DND-41 (cell line): Measurements from ENCODE around the gene ALG11.

Experiments used
- CTCF ChIP-seq: IDR thresholded peaks from 2 replicates; pipeline ENCODE4 v1.5.1; 2012; ENCODE audit warnings: borderline replicate concordance, low read length, moderate library complexity, mild to moderate bottlenecking; ENCODE audit not compliant: poor library complexity, severe bottlenecking; ENCODE audit errors: extremely low read depth
- EZH2 ChIP-seq: IDR thresholded peaks from 3 replicates; pipeline ENCODE4 v1.6.1; 2012; ENCODE audit warnings: borderline replicate concordance, low read depth, mild to moderate bottlenecking, moderate library complexity, low read length, inconsistent platforms; ENCODE audit not compliant: severe bottlenecking

- TF ChIP-seq CTCF (no peak), EZH2 (no peak)
Observed at GRCh38 chr13:52033039-52033438, 20.8 kb downstream of the ALG11 start.
